Measurements from ENCODE around the gene TIPARP. TPM values are rescaled to one million over a fixed set of nuclear protein-coding genes. Genes with fewer than 3 reads are reported as not detected.

Gene TIPARP
- total RNA-seq, 4 donors from 2014 or later = 49.8 to 144 (median 72.6) TPM

DNA sequence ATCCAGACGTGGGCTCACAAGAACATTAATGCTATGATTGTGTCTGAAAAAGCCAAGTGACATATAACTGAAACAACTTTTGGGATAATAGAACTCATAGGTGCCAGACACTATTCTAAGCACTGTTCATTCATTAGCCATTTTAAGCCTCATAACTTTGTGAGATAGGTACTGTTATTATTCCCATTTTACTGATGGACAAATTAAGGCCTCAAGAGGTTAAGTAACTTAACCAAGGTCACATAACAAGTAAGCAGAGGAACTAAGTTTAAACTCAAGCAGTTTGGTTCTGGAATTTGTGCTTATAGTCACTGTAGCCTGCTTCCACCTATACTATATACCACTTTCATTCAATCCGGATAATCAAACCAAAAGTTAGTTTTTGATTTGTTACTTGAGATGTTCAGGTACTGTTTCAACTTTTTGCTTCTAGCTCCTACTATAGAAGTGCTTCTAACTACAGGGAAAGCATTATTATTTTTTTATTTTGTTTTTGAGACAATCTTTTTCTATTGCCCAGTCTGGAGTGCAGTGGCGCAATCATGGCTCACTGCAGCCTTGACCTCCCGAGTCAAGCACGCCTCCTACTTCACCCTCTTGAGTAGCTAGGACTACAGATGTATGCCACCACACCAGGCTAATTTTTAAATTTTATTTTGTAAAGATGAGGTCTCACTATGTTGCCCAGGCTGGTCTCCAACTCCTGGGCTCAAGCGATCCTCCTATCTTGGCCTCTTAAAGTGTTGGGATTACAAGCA is 41.9 kb downstream of the TIPARP start:
- Histone ChIP-seq H3K36me3 (peaks cover 0 to 34% of the 10 kb centered on the region in 2 donors), H3K27ac (no peak overlapping the region), H3K4me3 (no peak overlapping the region), H3K27me3 (no peaks in the 10 kb centered on the region), H3K9me3 (no peaks in the 10 kb centered on the region), H3K4me1 (no peaks in the 10 kb centered on the region)
- ATAC-seq = no peak
- TF ChIP-seq POLR2AphosphoS5 (IDR thresholded peaks at IDR 0.05) (no peak), EP300 (IDR thresholded peaks at IDR 0.05) (no peak), POLR2A (IDR thresholded peaks at IDR 0.05) (no peak)
- TF ChIP-seq, protein P1, sequence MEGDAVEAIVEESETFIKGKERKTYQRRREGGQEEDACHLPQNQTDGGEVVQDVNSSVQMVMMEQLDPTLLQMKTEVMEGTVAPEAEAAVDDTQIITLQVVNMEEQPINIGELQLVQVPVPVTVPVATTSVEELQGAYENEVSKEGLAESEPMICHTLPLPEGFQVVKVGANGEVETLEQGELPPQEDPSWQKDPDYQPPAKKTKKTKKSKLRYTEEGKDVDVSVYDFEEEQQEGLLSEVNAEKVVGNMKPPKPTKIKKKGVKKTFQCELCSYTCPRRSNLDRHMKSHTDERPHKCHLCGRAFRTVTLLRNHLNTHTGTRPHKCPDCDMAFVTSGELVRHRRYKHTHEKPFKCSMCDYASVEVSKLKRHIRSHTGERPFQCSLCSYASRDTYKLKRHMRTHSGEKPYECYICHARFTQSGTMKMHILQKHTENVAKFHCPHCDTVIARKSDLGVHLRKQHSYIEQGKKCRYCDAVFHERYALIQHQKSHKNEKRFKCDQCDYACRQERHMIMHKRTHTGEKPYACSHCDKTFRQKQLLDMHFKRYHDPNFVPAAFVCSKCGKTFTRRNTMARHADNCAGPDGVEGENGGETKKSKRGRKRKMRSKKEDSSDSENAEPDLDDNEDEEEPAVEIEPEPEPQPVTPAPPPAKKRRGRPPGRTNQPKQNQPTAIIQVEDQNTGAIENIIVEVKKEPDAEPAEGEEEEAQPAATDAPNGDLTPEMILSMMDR (IDR thresholded peaks at IDR 0.05) = no peak
- WGBS, 2 donors (ENCODE audit: low coverage in 1 of 2) = 80 to 96% methylated on average over 5 to 6 of the region's 6 CpGs

GRCh38 chr3:156718622-156719306 is 44.4 kb downstream of the TIPARP start:
- H3K9me3 ChIP-seq = no peaks in the 10 kb centered on the region
- no peaks in the 10 kb centered on the region for H3K27me3 ChIP-seq
- no peak overlapping the region for H3K4me3 ChIP-seq
- 72 to 82% methylated on average over 2 to 3 of the region's 3 CpGs for WGBS, 2 donors (ENCODE audit: low coverage in 1 of 2)
- H3K36me3 ChIP-seq = peaks cover 0 to 31% of the 10 kb centered on the region in 2 donors
- TF ChIP-seq POLR2AphosphoS5 (IDR thresholded peaks at IDR 0.05) (no peak), EP300 (IDR thresholded peaks at IDR 0.05) (no peak), POLR2A (IDR thresholded peaks at IDR 0.05) (no peak)
- TF ChIP-seq, protein P1 (IDR thresholded peaks at IDR 0.05) = no peak
- no peak overlapping the region for H3K27ac ChIP-seq
- no peak for ATAC-seq
- no peaks in the 10 kb centered on the region for H3K4me1 ChIP-seq

GRCh38 chr3:156720826-156721225 is 46.4 kb downstream of the TIPARP start:
- no peaks in the 10 kb centered on the region for H3K4me1 ChIP-seq
- H3K9me3 ChIP-seq = no peaks in the 10 kb centered on the region
- no peaks in the 10 kb centered on the region for H3K27me3 ChIP-seq
- peaks cover 0 to 12% of the 10 kb centered on the region in 2 donors for H3K36me3 ChIP-seq
- no peak for ATAC-seq
- no peak overlapping the region for H3K4me3 ChIP-seq
- no peak overlapping the region for H3K27ac ChIP-seq
- 57 to 62% methylated on average over 1 to 2 of the region's 2 CpGs for WGBS, 2 donors (ENCODE audit: low coverage in 1 of 2)
- TF ChIP-seq, protein P1 (IDR thresholded peaks at IDR 0.05) = no peak

GRCh38 chr3:156721687-156722618 is 47.6 kb downstream of the TIPARP start:
- TF ChIP-seq, protein P1 (IDR thresholded peaks at IDR 0.05) = no peak
- no peak for TF ChIP-seq EP300 (IDR thresholded peaks at IDR 0.05)
- TF ChIP-seq POLR2A (IDR thresholded peaks at IDR 0.05) = no peak
- no peak for TF ChIP-seq POLR2AphosphoS5 (IDR thresholded peaks at IDR 0.05)
- no peaks in the 10 kb centered on the region for H3K27me3 ChIP-seq
- no peak overlapping the region for H3K4me3 ChIP-seq
- 87 to 100% methylated on average over 2 of the region's 2 CpGs for WGBS, 2 donors (ENCODE audit: low coverage in 1 of 2)
- no peaks in the 10 kb centered on the region for H3K4me1 ChIP-seq
- H3K9me3 ChIP-seq = no peaks in the 10 kb centered on the region
- no peak for ATAC-seq
- no peak overlapping the region for H3K27ac ChIP-seq
- peaks cover 0 to 4% of the 10 kb centered on the region in 2 donors for H3K36me3 ChIP-seq

Data from gastroesophageal sphincter (tissue), 4 donors.